Breast epithelium (tissue), 3 donors: Measurements from ENCODE around the gene ERBIN.

Source experiments
- CTCF ChIP-seq, 3 donors: fragments of 450-650 bp; IDR thresholded peaks; one replicate each; pipeline ENCODE4 v1.5.1; 2016 to 2017; ENCODE audit warnings: antibody characterized with exemption in 3 of 3, mild to moderate bottlenecking in 3 of 3, moderate library complexity in 3 of 3
- POLR2A ChIP-seq: fragments of 450-650 bp; IDR thresholded peaks from one replicate; pipeline ENCODE4 v1.6.1; 2016; ENCODE audit warnings: antibody characterized with exemption, mild to moderate bottlenecking, moderate library complexity

GRCh38 chr5:65925601-65926275 lies 637 bp upstream of the ERBIN start:
- TF ChIP-seq CTCF (IDR thresholded peaks at IDR 0.05) (peak in 2 of 3 donors; percentile 30 to 41), POLR2A (peak; percentile 66)
